Measurements from ENCODE around the gene PHETA2. TPM values are rescaled to one million over a fixed set of nuclear protein-coding genes. Genes with fewer than 3 reads are reported as not detected.

The PHETA2 gene
- total RNA-seq, 4 donors from 2014 or later: 16.8 to 39.7 (median 18.7) TPM

DNA sequence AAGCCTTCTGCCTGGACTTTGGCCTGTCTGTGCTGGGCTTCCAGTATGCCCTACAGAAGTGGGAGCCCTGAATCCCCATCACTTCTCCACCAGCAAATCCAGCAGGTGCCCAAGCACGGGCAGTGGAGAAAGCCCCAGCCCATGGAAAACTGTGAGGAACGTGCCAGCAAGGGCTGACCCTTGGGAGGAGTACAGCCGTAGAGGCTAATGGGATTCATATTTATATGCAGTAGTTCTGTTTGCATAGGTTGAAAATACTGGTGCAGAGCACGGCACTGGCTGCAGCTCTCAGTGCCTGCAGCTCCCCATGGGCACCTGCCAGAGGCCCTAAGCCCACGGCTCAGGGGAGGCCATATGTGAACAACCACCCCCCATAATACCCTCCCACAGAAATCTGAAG lies 13.6 kb upstream of the PHETA2 start:
- Histone ChIP-seq H3K4me3 (no peak overlapping the region), H3K36me3 (no peaks in the 10 kb centered on the region), H3K27ac (no peak overlapping the region), H3K27me3 (no peaks in the 10 kb centered on the region), H3K9me3 (peaks cover 0 to 8% of the 10 kb centered on the region in 2 donors), H3K4me1 (no peaks in the 10 kb centered on the region)
- intact Hi-C loops (cut with DNase I; ENCODE audit: low total_unique reads): no loop called here
- no peak for DNase-seq
- TF ChIP-seq POLR2A (IDR thresholded peaks at IDR 0.05): no peak
- TF ChIP-seq, protein P1, sequence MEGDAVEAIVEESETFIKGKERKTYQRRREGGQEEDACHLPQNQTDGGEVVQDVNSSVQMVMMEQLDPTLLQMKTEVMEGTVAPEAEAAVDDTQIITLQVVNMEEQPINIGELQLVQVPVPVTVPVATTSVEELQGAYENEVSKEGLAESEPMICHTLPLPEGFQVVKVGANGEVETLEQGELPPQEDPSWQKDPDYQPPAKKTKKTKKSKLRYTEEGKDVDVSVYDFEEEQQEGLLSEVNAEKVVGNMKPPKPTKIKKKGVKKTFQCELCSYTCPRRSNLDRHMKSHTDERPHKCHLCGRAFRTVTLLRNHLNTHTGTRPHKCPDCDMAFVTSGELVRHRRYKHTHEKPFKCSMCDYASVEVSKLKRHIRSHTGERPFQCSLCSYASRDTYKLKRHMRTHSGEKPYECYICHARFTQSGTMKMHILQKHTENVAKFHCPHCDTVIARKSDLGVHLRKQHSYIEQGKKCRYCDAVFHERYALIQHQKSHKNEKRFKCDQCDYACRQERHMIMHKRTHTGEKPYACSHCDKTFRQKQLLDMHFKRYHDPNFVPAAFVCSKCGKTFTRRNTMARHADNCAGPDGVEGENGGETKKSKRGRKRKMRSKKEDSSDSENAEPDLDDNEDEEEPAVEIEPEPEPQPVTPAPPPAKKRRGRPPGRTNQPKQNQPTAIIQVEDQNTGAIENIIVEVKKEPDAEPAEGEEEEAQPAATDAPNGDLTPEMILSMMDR (IDR thresholded peaks at IDR 0.05): no peak

DNA sequence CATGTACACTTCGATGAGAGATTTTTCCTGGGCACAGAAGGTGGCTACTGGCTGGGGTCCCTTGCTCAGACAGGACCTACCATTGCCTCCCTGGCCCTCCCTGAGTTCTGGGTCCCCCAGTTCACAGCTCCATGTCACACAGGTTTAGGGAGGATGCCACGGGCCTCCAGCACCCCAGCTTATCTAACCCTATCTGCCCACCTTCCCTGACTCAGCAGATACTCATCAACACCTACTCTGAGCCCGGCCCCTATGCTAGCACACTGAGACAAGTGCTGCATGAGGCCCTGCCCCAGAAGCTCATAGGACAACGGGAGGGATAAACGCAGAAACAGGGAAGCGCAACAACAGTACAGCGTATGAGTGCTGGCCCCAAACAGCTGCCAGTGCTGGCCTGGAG lies 13.0 kb upstream of the PHETA2 start:
- Histone ChIP-seq H3K4me3 (no peak overlapping the region), H3K27me3 (no peaks in the 10 kb centered on the region), H3K36me3 (no peaks in the 10 kb centered on the region), H3K4me1 (no peaks in the 10 kb centered on the region), H3K27ac (no peak overlapping the region), H3K9me3 (peaks cover 0 to 8% of the 10 kb centered on the region in 2 donors)
- no peak for TF ChIP-seq POLR2A (IDR thresholded peaks at IDR 0.05)
- TF ChIP-seq, protein P1 (IDR thresholded peaks at IDR 0.05): no peak
- intact Hi-C loops (cut with DNase I; ENCODE audit: low total_unique reads): no loop called here
- DNase-seq: no peak

DNA sequence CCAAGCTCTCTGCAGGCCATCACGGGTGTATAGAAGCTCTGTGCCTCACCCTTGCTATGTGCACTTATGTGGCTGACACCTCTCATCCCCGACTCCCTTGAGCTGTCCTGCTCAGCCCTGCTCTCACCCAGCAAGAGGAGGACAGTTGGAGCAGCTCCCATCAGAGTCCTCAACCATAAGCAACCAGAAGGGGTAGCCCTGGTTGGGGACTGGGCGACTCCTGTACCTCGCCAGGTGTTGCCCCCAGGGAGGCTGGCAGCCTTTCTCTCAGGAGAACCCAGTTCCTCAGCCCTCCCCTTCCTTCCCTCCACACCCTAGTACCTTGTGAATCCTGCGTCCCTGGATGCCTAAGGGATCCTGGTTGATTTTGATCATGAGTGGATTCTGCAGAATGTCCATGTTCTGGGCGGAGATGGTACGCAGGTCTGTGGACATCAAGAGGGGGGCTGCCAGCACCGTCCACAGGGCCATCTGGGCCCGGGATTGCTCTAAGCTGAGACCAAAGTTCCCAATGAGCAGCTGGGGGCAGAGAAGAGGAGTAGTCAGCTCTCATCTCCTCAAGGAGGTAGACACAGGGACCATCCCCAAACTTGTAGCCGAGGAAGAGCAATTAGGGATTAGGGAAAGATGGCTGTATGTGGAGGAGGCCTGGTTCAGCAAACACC lies 11.4 kb upstream of the PHETA2 start:
- Histone ChIP-seq H3K27me3 (no peaks in the 10 kb centered on the region), H3K36me3 (no peaks in the 10 kb centered on the region)

DNA sequence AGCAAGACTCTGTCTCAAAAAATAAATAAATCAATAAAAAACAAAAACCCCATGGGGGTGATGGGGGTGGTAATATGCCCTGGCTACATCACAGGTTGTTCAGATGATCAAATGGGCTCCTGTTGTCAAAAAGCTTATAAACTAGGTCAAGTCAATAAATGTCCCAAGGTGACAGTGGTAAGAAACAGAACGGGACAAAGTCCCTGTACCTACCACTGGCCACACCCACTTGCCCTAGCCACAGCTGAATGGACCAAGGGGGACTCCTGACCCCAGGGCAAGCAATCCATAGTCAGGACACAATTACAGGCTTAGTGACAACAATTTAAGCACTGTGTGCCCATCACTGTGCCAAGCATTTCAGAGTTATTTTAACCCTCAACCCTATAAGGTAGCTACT lies 9.4 kb upstream of the PHETA2 start:
- no peak for DNase-seq
- no peak for TF ChIP-seq POLR2A (IDR thresholded peaks at IDR 0.05)
- TF ChIP-seq, protein P1 (IDR thresholded peaks at IDR 0.05): no peak
- intact Hi-C loops (cut with DNase I; ENCODE audit: low total_unique reads): no loop called here

More for the DNA sequence above, 11.4 kb upstream of the PHETA2 start:
- Histone ChIP-seq H3K9me3 (no peaks in the 10 kb centered on the region), H3K27ac (no peak overlapping the region), H3K4me1 (no peaks in the 10 kb centered on the region), H3K4me3 (no peak overlapping the region)
- intact Hi-C loops (cut with DNase I; ENCODE audit: low total_unique reads): no loop called here
- no peak for DNase-seq
- TF ChIP-seq POLR2A (IDR thresholded peaks at IDR 0.05): no peak
- TF ChIP-seq, protein P1 (IDR thresholded peaks at IDR 0.05): no peak

DNA sequence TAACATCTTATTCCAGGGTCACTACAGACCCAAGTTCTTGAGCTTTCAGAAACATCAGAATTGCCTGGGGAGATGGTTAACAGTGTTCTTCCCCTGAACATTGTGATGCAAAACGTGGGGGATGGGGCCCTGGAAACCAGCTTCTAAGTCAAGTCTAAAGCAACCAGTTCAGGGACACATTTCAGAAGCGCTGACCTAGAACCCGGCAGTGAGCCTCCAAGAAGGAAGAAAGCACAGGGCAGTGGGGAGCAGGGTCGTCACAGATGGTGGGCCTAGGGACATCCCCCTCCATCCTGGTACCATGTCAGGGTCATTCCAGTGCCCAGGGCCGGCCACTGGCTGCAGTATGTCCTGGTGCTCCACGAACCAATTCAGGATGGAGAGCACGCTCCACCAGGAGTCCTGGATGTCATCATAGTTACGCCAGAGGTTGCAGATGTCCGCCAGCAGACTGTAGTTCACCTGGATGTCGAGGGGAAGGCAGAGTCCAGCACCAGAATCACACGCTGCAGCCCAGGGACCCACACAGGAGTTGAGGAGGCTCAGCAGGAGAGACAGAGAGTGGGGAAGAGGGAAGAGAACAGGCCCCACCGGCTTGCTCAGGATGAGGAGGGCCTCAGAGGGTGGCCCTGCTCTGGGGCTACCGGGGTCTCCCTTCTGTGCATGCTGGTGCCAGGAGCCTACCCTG lies 8.5 kb upstream of the PHETA2 start:
- Histone ChIP-seq H3K4me1 (peaks cover 0 to 5% of the 10 kb centered on the region in 2 donors), H3K4me3 (no peak overlapping the region), H3K27me3 (no peaks in the 10 kb centered on the region), H3K27ac (no peak overlapping the region), H3K36me3 (no peaks in the 10 kb centered on the region), H3K9me3 (no peaks in the 10 kb centered on the region)
- TF ChIP-seq POLR2A (IDR thresholded peaks at IDR 0.05): no peak
- TF ChIP-seq, protein P1 (IDR thresholded peaks at IDR 0.05): no peak
- no peak for DNase-seq
- intact Hi-C loops (cut with DNase I; ENCODE audit: low total_unique reads): no loop called here

More for the DNA sequence above, 9.4 kb upstream of the PHETA2 start:
- Histone ChIP-seq H3K36me3 (no peaks in the 10 kb centered on the region), H3K9me3 (no peaks in the 10 kb centered on the region), H3K27ac (no peak overlapping the region), H3K4me3 (no peak overlapping the region), H3K27me3 (no peaks in the 10 kb centered on the region), H3K4me1 (peaks cover 0 to 2% of the 10 kb centered on the region in 2 donors)
